ENCODE data around the gene SMCO4. TPM values are rescaled to one million over a fixed set of nuclear protein-coding genes. Genes with fewer than 3 reads are reported as not detected.

SMCO4 gene
- total RNA-seq, 1 donor from 2014 or later = 73.5 TPM

DNA sequence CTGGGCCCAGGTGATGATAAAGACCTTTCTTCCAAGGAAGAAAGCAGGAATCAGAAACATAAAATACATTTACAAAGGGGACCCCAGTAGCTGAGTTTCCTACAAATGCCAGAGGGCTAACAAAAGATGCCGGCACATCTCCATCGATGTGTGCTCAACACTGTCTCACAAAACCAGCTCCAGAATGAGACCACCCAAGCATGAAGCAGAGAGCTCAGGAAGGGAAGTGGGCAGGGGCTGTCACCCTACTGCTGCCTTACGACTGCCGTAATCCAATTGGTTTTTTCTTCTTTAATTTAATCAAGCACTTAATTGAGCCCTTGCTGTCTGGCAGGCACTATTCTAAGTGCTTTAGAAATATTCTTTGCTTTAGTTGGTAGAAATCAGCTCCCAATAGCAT is 26.1 kb downstream of the SMCO4 start:
- DNase-seq = no peak
- no peaks in the 10 kb centered on the region for H3K27me3 ChIP-seq (ENCODE audit: low read depth)
- no peak overlapping the region for H3K4me3 ChIP-seq

DNA sequence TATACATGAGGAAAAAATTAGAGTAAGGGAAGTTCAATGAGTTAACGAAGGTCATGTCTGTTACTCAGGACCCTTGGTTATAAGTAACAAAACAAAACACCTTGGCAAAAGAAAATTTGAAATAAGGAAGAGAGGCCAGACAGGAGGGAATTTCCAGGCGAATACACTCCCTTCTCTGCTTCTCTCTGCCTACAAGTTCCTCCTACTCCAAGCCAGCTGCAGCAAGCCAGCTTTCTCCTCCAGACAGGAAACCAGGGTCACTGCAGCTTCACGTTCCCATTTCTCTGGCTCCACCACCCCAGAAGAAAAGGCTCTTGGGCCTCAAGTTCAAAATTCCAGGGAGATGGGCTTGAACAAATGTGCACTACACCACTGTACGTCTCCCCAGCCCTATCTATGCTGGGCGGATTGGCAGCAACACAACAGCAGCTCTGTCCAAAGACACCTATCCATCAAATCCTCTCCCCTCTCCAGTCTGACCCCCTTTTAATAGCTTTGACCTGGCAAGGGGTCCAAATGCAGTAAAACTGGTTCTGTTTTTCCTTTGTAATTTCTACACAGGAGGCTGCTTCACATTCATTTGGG is 27.7 kb downstream of the SMCO4 start:
- intact Hi-C loops (cut with DNase I) = no loop called here
- peaks cover 11% of the 10 kb centered on the region for H3K4me1 ChIP-seq
- no peaks in the 10 kb centered on the region for H3K9me3 ChIP-seq
- no peak overlapping the region for H3K27ac ChIP-seq
- no peak overlapping the region for H3K4me3 ChIP-seq
- no peaks in the 10 kb centered on the region for H3K36me3 ChIP-seq
- no peaks in the 10 kb centered on the region for H3K27me3 ChIP-seq (ENCODE audit: low read depth)
- ATAC-seq (no peak), DNase-seq (no peak)
- TF ChIP-seq, protein P1, sequence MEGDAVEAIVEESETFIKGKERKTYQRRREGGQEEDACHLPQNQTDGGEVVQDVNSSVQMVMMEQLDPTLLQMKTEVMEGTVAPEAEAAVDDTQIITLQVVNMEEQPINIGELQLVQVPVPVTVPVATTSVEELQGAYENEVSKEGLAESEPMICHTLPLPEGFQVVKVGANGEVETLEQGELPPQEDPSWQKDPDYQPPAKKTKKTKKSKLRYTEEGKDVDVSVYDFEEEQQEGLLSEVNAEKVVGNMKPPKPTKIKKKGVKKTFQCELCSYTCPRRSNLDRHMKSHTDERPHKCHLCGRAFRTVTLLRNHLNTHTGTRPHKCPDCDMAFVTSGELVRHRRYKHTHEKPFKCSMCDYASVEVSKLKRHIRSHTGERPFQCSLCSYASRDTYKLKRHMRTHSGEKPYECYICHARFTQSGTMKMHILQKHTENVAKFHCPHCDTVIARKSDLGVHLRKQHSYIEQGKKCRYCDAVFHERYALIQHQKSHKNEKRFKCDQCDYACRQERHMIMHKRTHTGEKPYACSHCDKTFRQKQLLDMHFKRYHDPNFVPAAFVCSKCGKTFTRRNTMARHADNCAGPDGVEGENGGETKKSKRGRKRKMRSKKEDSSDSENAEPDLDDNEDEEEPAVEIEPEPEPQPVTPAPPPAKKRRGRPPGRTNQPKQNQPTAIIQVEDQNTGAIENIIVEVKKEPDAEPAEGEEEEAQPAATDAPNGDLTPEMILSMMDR (IDR thresholded peaks at IDR 0.05) = no peak

More for the DNA sequence above, 26.1 kb downstream of the SMCO4 start:
- peaks cover 11% of the 10 kb centered on the region for H3K4me1 ChIP-seq
- no peaks in the 10 kb centered on the region for H3K9me3 ChIP-seq
- ATAC-seq = no peak
- TF ChIP-seq, protein P1 (IDR thresholded peaks at IDR 0.05) = no peak
- H3K36me3 ChIP-seq = no peaks in the 10 kb centered on the region
- intact Hi-C loops (cut with DNase I) = no loop called here
- H3K27ac ChIP-seq = no peak overlapping the region

DNA sequence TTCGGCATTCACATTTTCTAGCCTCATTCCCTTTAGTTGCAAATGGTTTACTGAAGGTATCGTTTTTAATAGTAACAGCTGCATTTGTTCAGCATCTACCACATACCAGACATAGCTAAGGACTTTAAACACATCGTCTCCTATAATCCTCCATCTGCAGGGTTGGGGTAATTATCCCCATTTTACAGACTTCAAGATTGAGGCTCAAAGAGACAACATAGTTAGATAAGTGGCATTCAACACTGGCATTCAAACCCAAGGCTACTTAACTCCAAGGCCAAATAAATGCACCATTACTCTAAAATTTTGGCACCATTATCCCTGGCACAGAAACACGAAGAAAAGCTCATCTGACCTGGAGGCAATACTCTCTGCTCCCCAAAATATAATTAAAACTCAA is 28.5 kb downstream of the SMCO4 start:
- ATAC-seq = no peak

DNA sequence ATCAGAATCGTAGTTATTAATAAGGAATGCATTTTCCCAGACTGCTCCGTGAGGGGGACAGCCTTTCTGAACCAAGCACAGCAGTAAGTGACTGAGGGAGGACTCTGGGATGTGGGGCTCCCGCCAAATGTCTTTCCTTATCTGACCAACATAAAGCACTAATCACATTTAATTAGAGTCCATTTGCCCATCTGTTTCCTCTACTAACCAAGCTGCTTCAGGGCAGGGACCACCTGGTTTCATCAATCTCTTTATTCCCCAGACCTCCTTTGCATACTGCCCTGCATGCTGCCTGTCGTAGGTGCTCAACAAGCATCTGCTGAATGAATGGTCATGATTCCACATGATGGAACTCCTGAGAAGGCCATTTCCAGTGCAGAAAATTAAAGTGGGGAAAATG is 29.4 kb downstream of the SMCO4 start:
- no peaks in the 10 kb centered on the region for H3K27me3 ChIP-seq (ENCODE audit: low read depth)
- ATAC-seq (no peak), DNase-seq (no peak)
- intact Hi-C loops (cut with DNase I) = no loop called here
- H3K27ac ChIP-seq = no peak overlapping the region
- H3K4me3 ChIP-seq = no peak overlapping the region
- H3K9me3 ChIP-seq = no peaks in the 10 kb centered on the region
- H3K36me3 ChIP-seq = no peaks in the 10 kb centered on the region
- peaks cover 11% of the 10 kb centered on the region for H3K4me1 ChIP-seq
- TF ChIP-seq, protein P1 (IDR thresholded peaks at IDR 0.05) = no peak

More for the DNA sequence above, 28.5 kb downstream of the SMCO4 start:
- Histone ChIP-seq H3K4me3 (no peak overlapping the region), H3K4me1 (peaks cover 11% of the 10 kb centered on the region), H3K36me3 (no peaks in the 10 kb centered on the region), H3K27ac (no peak overlapping the region), H3K27me3 (ENCODE audit: low read depth) (no peaks in the 10 kb centered on the region), H3K9me3 (no peaks in the 10 kb centered on the region)
- DNase-seq = no peak
- intact Hi-C loops (cut with DNase I) = no loop called here
- TF ChIP-seq, protein P1 (IDR thresholded peaks at IDR 0.05) = no peak

DNA sequence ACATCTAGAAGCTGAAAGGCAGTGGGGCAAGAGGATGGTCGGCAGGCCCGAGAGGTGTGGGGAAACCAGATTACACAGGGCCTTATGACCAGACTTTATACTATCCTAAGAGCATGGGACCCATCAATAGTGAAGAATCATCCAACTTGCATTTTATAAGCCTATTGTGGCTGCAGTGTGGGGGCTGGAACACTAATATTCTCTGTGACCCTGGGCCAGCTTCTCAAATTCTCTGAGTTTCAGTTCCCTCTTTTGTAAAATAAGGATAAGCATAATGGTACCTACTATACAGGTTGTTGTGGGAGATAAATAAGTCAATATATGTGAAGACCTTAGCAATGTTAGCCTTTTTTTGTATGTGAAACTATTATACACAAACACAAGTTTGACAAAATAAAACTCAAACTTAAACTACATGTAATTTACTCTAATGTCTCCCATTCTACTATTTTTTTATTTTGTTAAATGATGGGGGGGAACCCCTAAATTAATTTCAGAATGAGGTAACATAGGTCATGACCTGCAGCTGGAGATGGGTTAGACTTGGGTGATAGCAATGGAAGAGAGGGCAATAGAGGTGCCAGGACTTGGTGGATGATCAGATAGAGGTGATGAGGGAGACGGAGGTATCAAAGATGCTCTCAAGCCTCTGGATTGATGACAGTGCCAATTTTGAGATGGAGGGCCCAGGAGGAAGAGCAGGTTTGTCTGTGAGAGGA is 30.1 kb downstream of the SMCO4 start:
- ATAC-seq (peak in 1 of 2 donors; percentile 32), DNase-seq (no peak)
- Histone ChIP-seq H3K4me1 (peaks cover 11% of the 10 kb centered on the region), H3K4me3 (no peak overlapping the region), H3K9me3 (no peaks in the 10 kb centered on the region), H3K27ac (no peak overlapping the region), H3K27me3 (ENCODE audit: low read depth) (no peaks in the 10 kb centered on the region), H3K36me3 (no peaks in the 10 kb centered on the region)
- intact Hi-C loops (cut with DNase I) = no loop called here
- TF ChIP-seq, protein P1 (IDR thresholded peaks at IDR 0.05) = no peak

Data from lower lobe of right lung (tissue), 2 donors.